Lower lobe of right lung (tissue), 2 donors: ENCODE data around the gene CEACAM8. TPM values are rescaled to one million over a fixed set of nuclear protein-coding genes. Genes with fewer than 3 reads are reported as not detected.
A peak's percentile ranks its signal among the peaks of the same experiment; 100 is the strongest.
"Not testable (repeated sequence)": the region's sequence is repeated elsewhere in the genome, so short reads cannot be mapped to it uniquely, and the experiment has no call there.

Source experiments
- ATAC-seq, 2 donors: fragments of 200-7000 bp; cut with Tn5 transposase; one replicate each; pipeline ENCODE4 v1.9.1; 2020 to 2022; ENCODE audit warnings: mild to moderate bottlenecking in 2 of 2, moderate library complexity in 2 of 2
- DNase-seq: peaks from one replicate; pipeline ENCODE4 v3.0.0-alpha.2; 2020
- H3K27ac ChIP-seq: fragments of 200-600 bp; one replicate; pipeline ENCODE4 v1.8.0; 2022
- H3K27me3 ChIP-seq: fragments of 200-600 bp; one replicate; pipeline ENCODE4 v1.8.0; 2022; ENCODE audit warnings: low read depth
- H3K36me3 ChIP-seq: fragments of 200-600 bp; one replicate; pipeline ENCODE4 v1.8.0; 2022; ENCODE audit warnings: mild to moderate bottlenecking
- H3K4me1 ChIP-seq: fragments of 200-600 bp; one replicate; pipeline ENCODE4 v1.8.0; 2022
- H3K4me3 ChIP-seq: fragments of 200-600 bp; one replicate; pipeline ENCODE4 v1.8.0; 2022; ENCODE audit warnings: mild to moderate bottlenecking
- H3K9me3 ChIP-seq: fragments of 200-600 bp; one replicate; pipeline ENCODE4 v1.8.0; 2022
- intact Hi-C: fragments of 100-400 bp; cut with DNase I; formaldehyde crosslinking; loops from one replicate; pipeline ENCODE4 v1.11.0; 2022
- total RNA-seq: library from RNA; stranded (reverse); fragmentation: NEBNext Ultra II Directional; extraction: Animal tissue kit (Norgen Biotek cat#: 25700); gene quantifications from one replicate; pipeline ENCODE4 v1.2.1, GENCODE V29; 2021
- TF ChIP-seq, protein P1 (sequence below): fragments of 200-600 bp; IDR thresholded peaks from one replicate; pipeline ENCODE4 v1.8.0; 2022; ENCODE audit warnings: antibody characterized with exemption, mild to moderate bottlenecking
- donor health status: DM: no; HTN: yes; CAD: no; lungs with severe emphysema.

Gene CEACAM8
- total RNA-seq, 1 donor from 2014 or later = 0.53 TPM

DNA sequence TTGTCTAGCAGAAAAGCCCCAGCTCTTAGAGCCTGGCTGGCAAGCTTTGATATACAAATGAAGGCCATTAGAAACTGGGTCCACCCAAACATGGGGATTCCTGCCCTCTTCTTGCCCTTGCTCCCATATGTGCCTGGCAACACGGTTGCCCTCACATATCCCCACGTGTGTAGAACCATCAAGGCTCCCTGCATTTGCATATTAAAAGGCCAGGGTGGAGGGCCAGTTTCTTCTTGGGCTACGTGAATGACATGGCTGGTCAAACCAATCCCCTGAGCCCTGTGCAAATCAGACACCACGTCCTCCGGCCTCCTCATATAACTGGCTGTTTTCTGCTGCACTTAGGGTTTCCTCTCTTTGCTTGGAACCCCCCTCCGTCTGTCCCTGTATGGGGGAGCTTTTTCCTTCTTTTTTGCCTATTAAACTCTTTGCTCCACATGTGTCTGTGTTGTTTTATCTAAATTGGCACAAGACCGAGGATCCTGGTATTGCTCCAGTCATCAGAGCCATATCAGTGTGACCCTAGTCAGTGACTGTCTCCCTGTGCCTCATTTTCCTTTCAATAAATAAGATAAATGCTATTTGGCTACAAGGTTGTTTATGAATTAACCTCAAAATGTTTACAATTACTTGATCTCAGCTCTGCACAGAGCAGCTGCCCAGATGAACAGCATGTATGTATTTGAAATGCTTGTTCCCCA lies 36.1 kb downstream of the CEACAM8 start:
- no peak overlapping the region for H3K27ac ChIP-seq
- peaks cover 16% of the 10 kb centered on the region for H3K27me3 ChIP-seq
- no peak overlapping the region for H3K4me3 ChIP-seq
- peaks cover 9% of the 10 kb centered on the region for H3K4me1 ChIP-seq
- intact Hi-C loops = no loop called here
- no peaks in the 10 kb centered on the region for H3K9me3 ChIP-seq
- ATAC-seq (no peak), DNase-seq (no peak)
- no peaks in the 10 kb centered on the region for H3K36me3 ChIP-seq
- TF ChIP-seq, protein P1, sequence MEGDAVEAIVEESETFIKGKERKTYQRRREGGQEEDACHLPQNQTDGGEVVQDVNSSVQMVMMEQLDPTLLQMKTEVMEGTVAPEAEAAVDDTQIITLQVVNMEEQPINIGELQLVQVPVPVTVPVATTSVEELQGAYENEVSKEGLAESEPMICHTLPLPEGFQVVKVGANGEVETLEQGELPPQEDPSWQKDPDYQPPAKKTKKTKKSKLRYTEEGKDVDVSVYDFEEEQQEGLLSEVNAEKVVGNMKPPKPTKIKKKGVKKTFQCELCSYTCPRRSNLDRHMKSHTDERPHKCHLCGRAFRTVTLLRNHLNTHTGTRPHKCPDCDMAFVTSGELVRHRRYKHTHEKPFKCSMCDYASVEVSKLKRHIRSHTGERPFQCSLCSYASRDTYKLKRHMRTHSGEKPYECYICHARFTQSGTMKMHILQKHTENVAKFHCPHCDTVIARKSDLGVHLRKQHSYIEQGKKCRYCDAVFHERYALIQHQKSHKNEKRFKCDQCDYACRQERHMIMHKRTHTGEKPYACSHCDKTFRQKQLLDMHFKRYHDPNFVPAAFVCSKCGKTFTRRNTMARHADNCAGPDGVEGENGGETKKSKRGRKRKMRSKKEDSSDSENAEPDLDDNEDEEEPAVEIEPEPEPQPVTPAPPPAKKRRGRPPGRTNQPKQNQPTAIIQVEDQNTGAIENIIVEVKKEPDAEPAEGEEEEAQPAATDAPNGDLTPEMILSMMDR = no peak

DNA sequence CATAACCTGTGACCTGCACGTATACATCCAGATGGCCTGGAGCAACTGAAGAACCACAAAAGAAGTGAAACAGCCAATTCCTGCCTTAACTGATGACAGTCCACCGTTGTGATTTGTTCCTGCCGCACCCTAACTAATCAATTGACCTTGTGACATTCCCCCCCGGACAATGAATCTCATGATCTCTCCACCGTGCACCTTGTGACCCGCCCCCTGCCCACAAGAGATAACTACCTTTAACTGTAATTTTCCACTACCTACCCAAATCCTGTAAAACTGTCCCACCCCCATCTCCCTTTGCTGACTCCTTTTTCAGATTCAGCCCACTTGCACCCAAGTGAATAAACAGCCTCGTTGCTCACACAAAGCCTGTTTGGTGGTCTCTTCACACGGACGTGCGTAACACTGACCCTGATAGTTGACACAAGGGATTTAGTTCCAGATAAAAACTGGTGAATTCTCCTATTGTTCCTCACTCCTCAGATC lies 37.3 kb downstream of the CEACAM8 start:
- H3K27ac ChIP-seq, H3K4me3 ChIP-seq, DNase-seq, H3K9me3 ChIP-seq, ATAC-seq, H3K4me1 ChIP-seq, H3K36me3 ChIP-seq, intact Hi-C loops: not testable (repeated sequence)
- peaks cover 16% of the 10 kb centered on the region for H3K27me3 ChIP-seq

DNA sequence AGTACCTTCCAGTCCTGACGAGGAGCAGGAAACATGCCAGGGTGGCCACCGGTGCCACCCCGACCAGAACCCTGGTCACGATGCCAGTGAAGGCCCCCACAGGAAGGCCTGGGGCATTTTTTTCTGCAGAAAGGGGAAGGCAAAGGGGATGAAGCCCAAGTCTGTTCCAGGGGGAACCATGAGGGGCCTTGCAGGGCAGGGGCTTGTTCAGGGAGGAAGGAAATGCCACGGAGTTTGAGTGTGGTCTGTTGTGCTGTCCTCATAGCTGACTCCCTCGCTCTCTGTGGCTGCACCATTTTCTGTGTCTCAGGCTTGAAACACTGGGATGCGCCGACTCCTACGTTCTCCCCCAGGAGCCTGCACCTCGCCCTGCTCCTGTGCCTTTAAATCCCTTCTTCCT lies 38.9 kb downstream of the CEACAM8 start:
- ATAC-seq (no peak), DNase-seq (no peak)
- TF ChIP-seq, protein P1 = no peak
- Histone ChIP-seq H3K36me3 (no peaks in the 10 kb centered on the region), H3K9me3 (no peaks in the 10 kb centered on the region), H3K4me1 (peaks cover 7% of the 10 kb centered on the region), H3K27me3 (peaks cover 6% of the 10 kb centered on the region), H3K27ac (no peak overlapping the region), H3K4me3 (no peak overlapping the region)
- intact Hi-C loops = no loop called here

DNA sequence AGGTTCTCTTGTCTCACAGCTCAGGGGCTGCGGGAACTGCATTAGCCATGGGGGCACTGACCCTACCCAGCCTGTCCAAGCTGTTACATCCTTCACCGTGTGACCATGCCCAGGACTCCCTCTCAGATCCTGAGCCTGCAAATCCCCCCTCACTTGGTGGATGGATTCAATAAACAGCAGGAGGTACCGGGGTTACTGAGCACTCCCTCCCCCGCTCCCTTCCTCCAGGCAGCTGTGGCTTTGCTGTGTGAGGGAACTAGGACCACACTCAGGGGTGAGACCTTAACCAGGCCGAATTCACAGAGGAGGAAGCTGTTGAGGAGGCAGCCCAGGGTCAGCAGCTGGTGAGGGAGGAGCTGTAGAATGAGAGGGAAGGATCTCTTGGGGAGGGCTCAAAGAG lies 39.4 kb downstream of the CEACAM8 start:
- DNase-seq (no peak), ATAC-seq (peak; percentile 9 to 50)
- no peaks in the 10 kb centered on the region for H3K9me3 ChIP-seq
- H3K27me3 ChIP-seq = peaks cover 6% of the 10 kb centered on the region
- intact Hi-C loops = no loop called here
- peaks cover 7% of the 10 kb centered on the region for H3K4me1 ChIP-seq
- H3K36me3 ChIP-seq = no peaks in the 10 kb centered on the region
- H3K27ac ChIP-seq = no peak overlapping the region
- no peak overlapping the region for H3K4me3 ChIP-seq
- TF ChIP-seq, protein P1 = no peak

DNA sequence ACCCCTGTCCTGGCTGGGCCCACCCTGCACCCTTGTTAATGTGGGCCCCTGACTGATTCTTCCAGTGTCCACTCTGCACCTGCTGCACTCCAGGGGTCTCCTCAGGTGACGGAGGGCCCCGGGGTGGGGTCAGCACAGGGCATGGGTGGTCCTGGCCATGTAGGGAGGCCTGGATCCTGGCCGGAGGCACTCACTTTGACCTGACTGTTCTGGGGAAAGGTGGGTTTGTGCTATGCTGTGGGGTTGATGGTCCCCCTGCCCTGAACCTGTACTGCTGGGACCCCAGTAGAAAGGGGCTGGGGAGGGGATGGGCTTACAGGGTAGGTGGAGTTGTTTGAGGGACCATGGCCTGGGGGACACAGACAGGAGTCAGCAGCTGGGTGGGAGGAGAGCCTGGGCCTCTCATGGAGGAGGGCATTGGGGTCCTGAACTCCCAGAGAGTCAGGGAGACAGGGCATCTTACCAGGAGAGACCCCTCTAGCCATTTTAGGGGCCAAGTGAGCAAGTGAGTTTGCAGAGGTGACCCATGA lies 40.6 kb downstream of the CEACAM8 start:
- Histone ChIP-seq H3K4me1 (peaks cover 7% of the 10 kb centered on the region), H3K9me3 (no peaks in the 10 kb centered on the region), H3K4me3 (no peak overlapping the region), H3K27ac (no peak overlapping the region), H3K36me3 (no peaks in the 10 kb centered on the region), H3K27me3 (peaks cover 6% of the 10 kb centered on the region)
- no peak for ATAC-seq
- DNase-seq = no peak
- TF ChIP-seq, protein P1 = no peak
- intact Hi-C loops = no loop called here
